NCI-H1930 (cell line): ENCODE data around the gene GLIS1.

Source experiments
- DNase-seq, 2 experiments: peaks; one replicate each; lab custom pipeline; 2025; lab: John Stamatoyannopoulos, UW

GLIS1 gene

GRCh38 chr1:53580739-53581475 is 158.1 kb downstream of the GLIS1 start:
- DNase-seq: no peak

DNA sequence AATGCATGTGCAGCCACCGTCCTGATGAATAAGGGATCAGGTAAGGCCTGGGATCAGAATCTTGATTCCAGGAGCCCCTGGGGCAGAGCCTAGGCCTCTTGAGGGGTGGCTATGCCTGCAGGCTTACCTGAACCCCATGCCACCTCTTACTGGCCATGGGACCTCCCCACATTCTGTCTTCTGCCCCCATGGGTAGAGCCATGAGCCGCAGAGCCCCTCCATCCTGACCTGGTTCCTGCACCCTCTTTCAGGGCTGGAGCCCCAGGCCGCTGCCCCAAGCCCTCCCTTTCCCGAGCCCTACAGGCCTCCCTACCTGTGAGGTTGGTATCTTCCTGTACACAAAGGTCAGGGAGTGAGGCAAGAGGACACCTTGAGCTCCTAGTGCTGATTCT is 159.0 kb downstream of the GLIS1 start:
- DNase-seq: no peak

GRCh38 chr1:53579221-53580008 is 159.5 kb downstream of the GLIS1 start:
- no peak for DNase-seq

GRCh38 chr1:53578358-53578757 is 160.6 kb downstream of the GLIS1 start:
- DNase-seq: no peak

DNA sequence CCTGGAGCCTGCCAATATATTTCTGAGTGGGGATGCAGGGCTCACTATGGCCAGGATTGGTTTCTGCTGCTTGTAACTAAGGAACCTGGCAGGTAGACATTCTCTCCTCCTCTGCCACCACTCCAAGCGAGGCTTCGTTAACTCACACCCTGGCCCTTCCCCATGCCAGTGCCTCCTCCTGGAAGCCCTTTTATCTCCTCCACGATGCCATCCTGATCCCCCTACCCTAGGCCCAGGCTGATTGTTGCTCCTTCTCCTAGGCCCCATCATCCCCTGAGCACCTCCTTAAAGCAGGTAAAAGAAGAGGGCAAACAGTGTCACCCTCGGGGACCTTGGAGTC is 161.2 kb downstream of the GLIS1 start:
- no peak for DNase-seq

DNA sequence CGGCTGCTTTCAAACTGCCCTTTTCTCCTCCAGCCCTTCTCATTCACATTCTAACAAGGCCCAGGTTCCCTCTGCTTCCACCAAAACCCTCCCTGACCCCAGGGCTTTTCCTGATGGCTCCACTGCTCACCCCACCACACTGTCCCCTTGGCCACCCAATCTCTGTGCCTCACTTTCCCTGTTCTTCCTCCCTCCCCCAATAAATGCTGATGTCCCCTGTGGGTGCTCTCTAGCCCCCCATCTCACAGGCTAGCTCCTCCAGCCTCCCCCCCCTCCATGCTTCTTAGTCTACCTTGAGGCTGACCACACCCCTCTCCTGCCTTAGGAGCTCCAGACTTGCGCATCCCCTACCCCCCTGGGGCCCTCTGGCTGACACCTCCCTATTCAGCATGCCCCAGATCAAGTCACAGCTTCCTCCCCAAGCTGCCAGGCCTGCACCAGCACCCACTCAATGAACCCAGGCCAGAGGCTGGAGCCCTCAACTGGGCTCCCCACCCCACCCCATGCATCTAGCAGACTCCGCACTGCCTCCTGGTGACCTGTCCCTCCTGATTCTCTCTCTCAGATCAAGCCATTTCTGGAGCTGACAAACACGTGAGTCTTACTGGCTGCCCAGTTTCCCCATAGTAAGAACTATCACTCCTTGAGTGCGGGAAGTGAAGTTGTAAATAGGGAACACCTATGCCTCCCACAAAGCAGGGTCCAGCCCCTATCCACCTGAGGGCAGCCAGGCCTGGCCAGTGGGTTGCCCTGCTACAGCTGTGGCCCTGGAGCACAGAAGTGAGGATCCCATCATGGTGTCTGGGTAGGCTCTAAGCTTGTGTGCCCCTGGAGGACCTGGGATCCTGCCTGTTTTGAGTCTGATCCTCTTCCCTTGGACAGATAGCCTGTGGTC is 161.9 kb downstream of the GLIS1 start:
- no peak for DNase-seq

DNA sequence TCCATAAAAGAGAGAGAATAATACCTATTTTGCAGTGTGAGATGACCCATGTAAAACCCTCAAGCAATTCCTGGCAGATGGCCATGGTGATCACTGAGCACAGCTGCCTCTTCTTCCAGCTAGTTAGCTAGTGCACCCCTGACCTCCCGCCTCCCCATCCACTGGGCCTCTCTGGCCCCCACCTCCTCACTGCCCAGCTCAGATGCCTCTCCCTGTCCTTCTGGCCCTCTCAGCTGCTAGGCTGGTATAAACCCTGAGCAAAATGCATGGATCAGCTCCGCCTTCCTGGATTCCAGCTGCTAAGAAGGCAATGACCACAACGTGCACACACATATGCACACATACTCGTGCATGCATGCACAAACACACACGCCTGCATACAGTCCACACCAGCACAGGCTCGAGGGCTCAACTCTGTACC is 162.6 kb downstream of the GLIS1 start:
- no peak for DNase-seq

DNA sequence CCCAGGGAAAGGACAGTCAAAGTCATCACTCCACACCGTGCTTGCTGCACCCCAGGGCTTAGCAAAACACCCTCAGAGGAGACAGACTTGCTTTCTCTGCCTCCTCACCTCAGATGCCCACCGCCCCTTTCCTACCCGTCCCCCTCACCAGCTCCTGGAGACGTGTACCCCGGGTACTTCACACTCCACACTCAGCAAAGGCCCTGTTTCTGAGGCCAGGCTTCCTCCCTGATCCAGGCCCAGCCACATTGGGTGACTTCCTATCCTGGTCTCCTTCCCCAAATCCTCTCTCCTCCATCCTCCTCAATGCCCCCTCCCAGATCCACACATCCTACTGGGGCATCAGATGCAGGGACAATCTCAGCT is 163.0 kb downstream of the GLIS1 start:
- DNase-seq: no peak

- no peak for DNase-seq
These were observed 163.6 kb downstream of the GLIS1 start for GRCh38 chr1:53575141-53575954.

DNA sequence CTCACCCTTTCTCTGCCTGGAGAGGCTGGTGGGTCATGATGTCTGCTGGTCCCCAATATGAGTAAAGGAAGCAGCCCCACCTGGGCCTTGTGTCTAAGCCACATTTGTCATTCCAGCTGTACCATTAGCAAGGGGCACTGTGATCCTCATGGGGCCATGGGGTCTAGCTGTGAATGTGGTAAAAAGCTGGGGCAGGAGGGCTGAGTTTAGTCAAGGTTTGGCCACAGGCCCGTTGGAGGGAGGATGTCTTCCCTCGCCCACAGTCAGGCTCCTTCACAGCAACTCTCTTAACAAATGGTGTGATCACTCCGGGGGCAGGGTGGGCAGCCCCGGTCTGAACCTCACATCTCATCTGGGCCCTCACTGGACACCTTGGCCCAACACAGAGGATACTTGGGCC is 164.3 kb downstream of the GLIS1 start:
- no peak for DNase-seq

- no peak for DNase-seq
These were observed 165.0 kb downstream of the GLIS1 start for GRCh38 chr1:53573931-53574330.

DNA sequence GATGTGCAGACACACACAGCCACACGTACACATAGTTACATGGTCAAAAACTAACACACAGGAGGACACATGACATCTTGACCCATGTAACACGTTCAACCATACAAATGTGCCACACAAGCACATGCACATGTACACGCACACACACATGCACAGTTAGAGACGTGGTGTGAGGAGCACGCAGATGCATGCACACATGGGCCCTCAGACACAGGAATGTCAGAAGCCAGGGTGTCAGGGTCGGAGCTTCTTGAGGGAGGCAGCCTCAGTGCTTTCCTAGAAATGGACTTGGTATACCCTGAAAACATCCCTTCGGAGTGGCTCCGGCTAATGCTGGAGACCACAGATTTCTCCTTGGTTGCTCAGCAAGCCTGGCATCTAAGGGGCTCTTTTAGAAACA is 165.4 kb downstream of the GLIS1 start:
- no peak for DNase-seq

GRCh38 chr1:53572815-53573173 is 166.2 kb downstream of the GLIS1 start:
- DNase-seq: no peak

GRCh38 chr1:53572065-53572814 is 166.7 kb downstream of the GLIS1 start:
- no peak for DNase-seq

DNA sequence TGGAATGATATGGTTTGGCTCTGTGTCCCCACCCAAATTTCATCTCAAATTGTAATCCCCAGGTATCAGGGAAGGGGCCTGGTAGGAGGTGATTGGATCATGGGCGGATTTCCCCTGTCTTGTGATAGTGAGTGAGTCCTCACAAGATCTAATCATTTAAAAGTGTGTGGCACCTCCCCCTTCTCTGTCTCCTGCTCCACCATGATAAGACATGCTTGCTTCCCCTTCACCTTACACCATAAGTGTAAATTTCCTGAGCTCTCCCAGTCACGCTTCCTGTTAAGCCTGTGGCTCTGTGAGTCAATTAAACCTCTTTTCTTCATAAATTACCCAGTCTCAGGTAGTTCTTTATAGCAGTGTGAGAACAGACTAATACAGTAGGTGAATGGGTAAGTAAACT is 170.4 kb downstream of the GLIS1 start:
- DNase-seq: no peak

DNA sequence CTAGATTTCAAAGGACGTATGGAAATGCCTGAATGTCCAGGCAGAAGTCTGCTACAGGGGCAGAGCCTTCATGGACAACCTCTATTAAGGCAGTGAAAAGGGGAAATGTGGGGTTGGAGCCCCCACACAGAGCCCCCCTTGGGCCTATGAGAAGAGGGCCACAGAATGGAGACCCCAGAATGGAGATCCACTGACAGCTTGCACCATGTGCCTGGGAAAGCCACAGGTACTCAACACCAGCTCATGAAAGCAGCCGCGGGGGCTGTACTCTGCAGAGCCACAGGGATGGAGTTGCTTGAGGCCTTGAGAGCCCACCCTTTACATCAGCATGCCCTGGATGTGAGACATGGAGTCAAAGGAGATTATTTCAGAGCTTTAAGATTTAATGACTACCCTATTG is 171.1 kb downstream of the GLIS1 start:
- no peak for DNase-seq

DNA sequence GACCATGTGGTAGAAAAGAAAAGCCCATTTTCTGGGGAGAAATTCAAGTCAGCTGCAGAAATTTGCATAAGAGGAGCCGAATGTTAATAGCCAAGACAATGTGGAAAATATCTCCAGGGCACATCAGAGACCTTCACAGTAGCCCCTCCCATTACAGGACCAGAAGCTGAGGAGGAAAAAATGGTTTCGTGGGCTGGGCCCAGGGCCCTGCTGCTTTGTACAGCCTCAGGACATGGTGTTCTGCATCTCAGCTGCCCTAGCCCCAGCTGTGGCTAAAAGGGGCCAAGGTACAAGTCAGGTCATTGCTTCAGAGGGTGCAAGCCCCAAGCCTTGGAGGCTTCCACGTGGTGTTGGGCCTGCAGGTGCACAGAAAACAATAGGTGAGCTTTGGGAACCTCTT is 171.5 kb downstream of the GLIS1 start:
- no peak for DNase-seq

DNA sequence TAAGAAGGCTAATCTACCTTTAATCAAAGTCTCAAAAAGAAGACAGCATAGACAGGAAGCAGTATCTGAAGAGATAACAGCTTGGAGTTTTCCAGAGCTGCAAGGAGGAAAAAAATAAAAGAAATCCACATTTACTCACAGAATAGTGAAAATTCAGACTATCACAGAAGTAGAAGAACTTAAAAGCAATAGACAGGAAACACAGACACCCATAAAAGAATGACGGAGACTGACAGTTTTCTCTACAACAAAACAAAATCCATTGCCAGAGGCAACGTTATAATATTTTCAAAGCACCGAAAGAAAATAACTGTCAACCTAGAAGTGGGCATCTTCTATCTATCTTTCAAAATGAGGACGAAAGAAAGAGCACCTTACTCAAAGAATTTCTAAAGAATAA is 175.4 kb downstream of the GLIS1 start:
- no peak for DNase-seq

DNA sequence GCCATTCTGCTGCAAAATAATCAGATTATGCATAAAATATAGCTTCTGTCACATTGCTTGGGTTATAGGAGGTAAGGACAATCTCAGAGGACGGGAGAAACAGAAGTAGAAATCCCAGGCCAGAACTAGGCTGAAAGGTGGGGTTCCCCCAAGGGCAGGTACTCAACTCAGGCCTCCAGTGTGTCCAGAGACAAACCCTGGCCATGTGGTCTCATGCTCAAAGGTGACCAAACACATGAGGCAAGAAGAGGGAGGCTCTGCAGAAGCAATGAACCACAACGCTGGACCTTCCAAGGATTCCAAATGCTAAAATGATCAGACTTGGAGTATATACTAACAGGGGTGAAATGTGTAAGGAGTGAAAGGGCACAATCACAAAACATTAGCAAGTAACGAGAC is 176.0 kb downstream of the GLIS1 start:
- no peak for DNase-seq

GRCh38 chr1:53562291-53562980 is 176.5 kb downstream of the GLIS1 start:
- DNase-seq: no peak
